WERI-Rb-1 (cell line): ENCODE results near the gene NHLRC1.
A peak's percentile ranks its signal among the peaks of the same experiment; 100 is the strongest.

ENCODE experiments used
- DNase-seq: peaks from one replicate; pipeline ENCODE4 v3.0.0-alpha.2; 2020
- H3K27ac ChIP-seq: fragments of 250-450 bp; sonication (Bioruptor Pico); 2 replicates; pipeline ENCODE4 v1.5.1; 2020; ENCODE audit warnings: mild to moderate bottlenecking, moderate library complexity
- H3K27me3 ChIP-seq: fragments of 250-450 bp; sonication (Bioruptor Pico); 2 replicates; pipeline ENCODE4 v1.5.1; 2021; ENCODE audit warnings: mild to moderate bottlenecking, low read depth, moderate library complexity; ENCODE audit not compliant: insufficient read depth, severe bottlenecking
- H3K36me3 ChIP-seq: fragments of 250-450 bp; sonication (Bioruptor Pico); 2 replicates; pipeline ENCODE4 v1.5.1; 2020; ENCODE audit warnings: mild to moderate bottlenecking, moderate library complexity
- H3K4me3 ChIP-seq: 2 replicates; pipeline ENCODE4 v1.5.1; 2011; ENCODE audit warnings: low read depth, mild to moderate bottlenecking, control low read depth, low read length
- H3K9me3 ChIP-seq: fragments of 250-450 bp; sonication (Bioruptor Pico); 2 replicates; pipeline ENCODE4 v1.5.1; 2021; ENCODE audit warnings: mild to moderate bottlenecking, moderate library complexity; ENCODE audit not compliant: severe bottlenecking
- TF ChIP-seq, protein P1 (sequence below): IDR thresholded peaks from 2 replicates; pipeline ENCODE4 v1.5.1; 2011; ENCODE audit warnings: low read depth, mild to moderate bottlenecking, control low read depth, inconsistent platforms, low read length

The NHLRC1 gene

DNA sequence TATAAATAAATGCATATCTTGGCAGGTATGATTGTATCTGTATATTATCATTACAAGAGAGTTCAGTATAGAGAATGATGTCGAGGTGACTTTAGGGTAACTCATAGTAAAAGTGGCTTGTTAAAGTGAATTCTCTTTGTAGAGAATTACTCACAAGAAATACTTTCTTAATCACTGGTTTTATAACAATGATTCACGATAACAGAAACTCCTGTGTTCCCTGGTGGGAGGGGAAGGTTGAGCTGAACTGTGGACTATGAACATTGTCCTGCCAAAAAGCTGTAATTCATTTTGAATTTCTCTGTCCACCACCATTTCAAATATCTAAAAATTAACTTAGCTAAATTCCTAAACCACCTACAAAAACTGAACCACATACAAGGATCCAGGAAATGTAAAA lies 24.7 kb upstream of the NHLRC1 start:
- no peaks in the 10 kb centered on the region for H3K9me3 ChIP-seq
- TF ChIP-seq, protein P1, sequence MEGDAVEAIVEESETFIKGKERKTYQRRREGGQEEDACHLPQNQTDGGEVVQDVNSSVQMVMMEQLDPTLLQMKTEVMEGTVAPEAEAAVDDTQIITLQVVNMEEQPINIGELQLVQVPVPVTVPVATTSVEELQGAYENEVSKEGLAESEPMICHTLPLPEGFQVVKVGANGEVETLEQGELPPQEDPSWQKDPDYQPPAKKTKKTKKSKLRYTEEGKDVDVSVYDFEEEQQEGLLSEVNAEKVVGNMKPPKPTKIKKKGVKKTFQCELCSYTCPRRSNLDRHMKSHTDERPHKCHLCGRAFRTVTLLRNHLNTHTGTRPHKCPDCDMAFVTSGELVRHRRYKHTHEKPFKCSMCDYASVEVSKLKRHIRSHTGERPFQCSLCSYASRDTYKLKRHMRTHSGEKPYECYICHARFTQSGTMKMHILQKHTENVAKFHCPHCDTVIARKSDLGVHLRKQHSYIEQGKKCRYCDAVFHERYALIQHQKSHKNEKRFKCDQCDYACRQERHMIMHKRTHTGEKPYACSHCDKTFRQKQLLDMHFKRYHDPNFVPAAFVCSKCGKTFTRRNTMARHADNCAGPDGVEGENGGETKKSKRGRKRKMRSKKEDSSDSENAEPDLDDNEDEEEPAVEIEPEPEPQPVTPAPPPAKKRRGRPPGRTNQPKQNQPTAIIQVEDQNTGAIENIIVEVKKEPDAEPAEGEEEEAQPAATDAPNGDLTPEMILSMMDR: no peak
- no peak overlapping the region for H3K4me3 ChIP-seq
- no peak overlapping the region for H3K27ac ChIP-seq
- H3K36me3 ChIP-seq: peaks cover 29% of the 10 kb centered on the region
- DNase-seq: no peak
- no peaks in the 10 kb centered on the region for H3K27me3 ChIP-seq

DNA sequence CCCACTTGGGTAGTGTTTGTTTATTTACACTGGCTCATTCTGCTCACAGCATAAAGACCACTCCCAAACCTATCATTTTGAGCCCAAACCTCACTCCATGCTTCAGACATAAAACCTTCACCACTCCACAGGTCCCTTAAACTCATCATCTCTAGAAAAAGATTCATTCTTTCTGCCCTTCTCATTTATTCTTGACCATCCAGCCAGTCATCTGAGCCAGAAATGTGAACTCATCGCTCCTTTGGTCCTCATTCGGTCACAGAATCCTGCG lies 20.0 kb upstream of the NHLRC1 start:
- Histone ChIP-seq H3K9me3 (no peaks in the 10 kb centered on the region), H3K27me3 (no peaks in the 10 kb centered on the region), H3K27ac (no peak overlapping the region), H3K4me3 (no peak overlapping the region), H3K36me3 (peaks cover 55% of the 10 kb centered on the region)
- TF ChIP-seq, protein P1: no peak
- no peak for DNase-seq

DNA sequence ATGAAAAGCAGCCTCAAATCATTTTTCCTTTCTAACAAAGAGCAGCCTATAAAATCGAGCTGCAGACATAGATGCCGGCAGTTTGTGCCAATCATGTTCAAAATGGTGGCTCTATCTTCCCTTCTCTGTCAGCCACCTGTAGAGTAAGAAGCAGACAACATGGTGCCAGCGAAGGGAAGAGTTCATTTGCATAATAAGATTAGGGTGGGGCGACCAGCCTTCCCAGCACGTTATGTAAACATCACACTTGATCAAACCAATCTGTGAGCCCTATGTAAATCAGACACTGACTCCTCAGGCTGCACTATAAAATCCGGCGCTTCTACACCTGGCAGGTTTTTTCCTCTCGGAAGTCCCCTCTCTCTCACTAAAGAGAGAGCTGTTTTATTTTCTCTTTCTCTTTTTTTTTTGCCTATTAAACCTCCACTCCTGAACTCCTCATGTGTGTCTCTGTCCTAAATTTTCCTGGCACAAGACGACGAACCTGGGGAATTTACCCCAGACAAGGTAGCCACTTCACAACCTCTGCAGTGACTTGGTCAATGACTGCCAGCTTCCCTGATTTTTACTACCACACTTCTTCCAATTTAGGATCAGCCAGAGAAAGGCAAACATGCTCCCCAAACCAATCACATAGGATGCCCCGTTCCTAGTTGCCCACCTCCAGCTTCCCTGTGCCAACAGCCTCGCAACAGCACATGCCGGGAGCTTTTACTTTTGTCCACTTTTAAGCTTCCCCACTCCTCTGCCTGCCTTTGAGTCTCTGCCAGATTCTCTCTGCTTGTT lies 19.5 kb upstream of the NHLRC1 start:
- peak; percentile 79 for DNase-seq
- Histone ChIP-seq H3K4me3 (no peak overlapping the region), H3K27ac (peak overlapping the region; percentile 42), H3K9me3 (no peaks in the 10 kb centered on the region), H3K36me3 (peaks cover 50% of the 10 kb centered on the region), H3K27me3 (no peaks in the 10 kb centered on the region)
- TF ChIP-seq, protein P1: no peak

DNA sequence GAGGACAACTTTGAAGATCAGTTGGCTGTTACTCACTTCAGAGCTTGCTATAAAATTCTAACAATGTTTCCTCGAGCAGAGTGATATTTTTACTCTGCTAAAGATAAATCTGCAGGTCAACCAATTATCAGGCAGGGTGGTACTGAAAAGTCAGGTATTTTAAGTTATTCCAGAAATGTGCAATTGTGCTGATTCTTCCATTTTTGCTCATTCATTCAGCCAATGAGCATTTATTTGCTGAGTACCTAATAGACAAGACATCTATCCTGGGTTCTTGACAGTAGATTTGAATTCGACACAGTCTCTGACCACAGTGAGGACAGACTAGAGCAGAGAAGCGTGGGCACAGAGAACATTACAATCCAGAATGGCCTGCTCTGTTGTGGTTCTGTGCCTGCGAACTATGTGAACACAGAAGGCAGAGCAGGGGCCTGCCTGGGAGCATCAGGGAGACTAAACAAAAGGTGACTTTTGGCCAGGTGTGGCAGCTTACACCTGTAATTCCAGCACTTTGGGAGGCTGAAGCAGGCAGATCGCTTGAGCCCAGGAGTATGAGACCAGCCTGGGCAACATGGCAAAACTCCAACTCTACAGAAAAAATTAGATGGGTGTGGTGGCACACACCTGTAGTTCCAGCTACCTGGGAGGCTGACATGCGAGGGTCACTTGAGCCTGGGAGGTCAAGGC lies 17.6 kb upstream of the NHLRC1 start:
- TF ChIP-seq, protein P1: no peak
- DNase-seq: no peak
- no peak overlapping the region for H3K4me3 ChIP-seq
- H3K9me3 ChIP-seq: no peaks in the 10 kb centered on the region
- H3K27ac ChIP-seq: no peak overlapping the region
- peaks cover 47% of the 10 kb centered on the region for H3K36me3 ChIP-seq
- no peaks in the 10 kb centered on the region for H3K27me3 ChIP-seq

DNA sequence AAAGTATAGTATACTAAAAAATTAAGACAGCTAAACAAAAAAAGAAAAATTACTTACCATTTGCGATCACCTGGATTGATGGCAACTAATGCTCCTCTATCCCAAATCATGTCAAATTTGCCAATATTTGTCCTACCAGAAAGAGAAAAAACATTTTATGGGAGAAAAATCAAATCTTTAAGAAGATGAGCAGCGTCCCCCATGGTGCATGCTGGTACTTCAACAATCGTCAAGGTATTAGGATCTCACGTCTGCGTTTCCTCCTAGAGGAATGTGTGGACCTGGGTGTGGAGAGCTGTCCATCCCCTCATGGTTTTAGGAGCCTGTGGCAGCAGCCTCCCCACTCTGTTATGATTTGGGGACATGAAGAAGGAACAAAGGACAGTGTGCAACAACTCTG lies 16.4 kb upstream of the NHLRC1 start:
- no peaks in the 10 kb centered on the region for H3K9me3 ChIP-seq
- H3K27me3 ChIP-seq: no peaks in the 10 kb centered on the region
- no peak overlapping the region for H3K27ac ChIP-seq
- TF ChIP-seq, protein P1: peak; percentile 17; the same call in 1 of the 2 replicates
- DNase-seq: no peak
- H3K36me3 ChIP-seq: peaks cover 52% of the 10 kb centered on the region
- H3K4me3 ChIP-seq: no peak overlapping the region
